Small intestine (tissue), 7 donors: ENCODE data around the gene FAM180B. TPM values are rescaled to one million over a fixed set of nuclear protein-coding genes. Genes with fewer than 3 reads are reported as not detected.

Source experiments
- DNase-seq, 2 donors: peaks; one replicate each; pipeline versions ENCODE4 v3.0.0 to v3.0.0-alpha.2; 2013
- FAIRE-seq: peaks from 2 replicates; lab custom pipeline; 2012; peaks lifted over from hg19 to GRCh38; lab: Jason Lieb, UNC
- H3K27ac ChIP-seq, 3 donors: one replicate each; pipeline ENCODE4 v1.5.1; 2013; ENCODE audit warnings: low read length in 2 of 3, mild to moderate bottlenecking in 2 of 3, control low read depth in 1 of 3, inconsistent platforms in 1 of 3, low read depth in 1 of 3, moderate library complexity in 1 of 3
- H3K27me3 ChIP-seq, 3 donors: one replicate each; pipeline ENCODE4 v1.6.1; 2013; ENCODE audit warnings: low read length in 3 of 3, inconsistent platforms in 1 of 3; ENCODE audit not compliant: control insufficient read depth in 3 of 3, insufficient read depth in 3 of 3
- H3K36me3 ChIP-seq, 3 donors: one replicate each; pipeline ENCODE4 v1.6.1; 2013; ENCODE audit warnings: low read length in 3 of 3, inconsistent platforms in 1 of 3, low read depth in 1 of 3, mild to moderate bottlenecking in 1 of 3, moderate library complexity in 1 of 3; ENCODE audit not compliant: control insufficient read depth in 3 of 3, insufficient read depth in 2 of 3
- H3K4me1 ChIP-seq, 3 donors: one replicate each; pipeline ENCODE4 v1.6.1; 2013; ENCODE audit warnings: low read length in 2 of 3, inconsistent platforms in 1 of 3, low read depth in 1 of 3, mild to moderate bottlenecking in 1 of 3, moderate library complexity in 1 of 3; ENCODE audit not compliant: control insufficient read depth in 3 of 3, insufficient read depth in 2 of 3
- H3K4me3 ChIP-seq, 3 donors: one replicate each; pipeline ENCODE4 v1.5.1; 2013; ENCODE audit warnings: low read length in 3 of 3, control low read depth in 1 of 3, inconsistent platforms in 1 of 3, low read depth in 1 of 3, mild to moderate bottlenecking in 1 of 3, moderate library complexity in 1 of 3
- H3K9me3 ChIP-seq, 2 donors: one replicate each; pipeline ENCODE4 v1.6.1; 2013; ENCODE audit warnings: low read depth in 1 of 2, low read length in 1 of 2; ENCODE audit not compliant: control insufficient read depth in 2 of 2, insufficient read depth in 1 of 2
- WGBS, 3 donors: extraction: QIAGEN DNeasy Blood & Tissue Kit; methylation state at CpG; one replicate each; pipeline ENCODE4 v1.1.7; 2013; 5-methylcytosine and 5-hydroxymethylcytosine counted together
- polyA plus RNA-seq, 4 donors: library from polyadenylated mRNA; stranded (reverse) in 3 of 4; unstranded in 1 of 4; fragments of 200-250 nt in 3 of 4; fragments of 120-200 nt in 1 of 4; gene quantifications; one replicate each; pipeline versions ENCODE4 v1.2.1 to v1.2.3, GENCODE V29; 2013
- donor health status: healthy with polysubstance abuse.
- donor health status: control.
- donor health status: control.
- donor health status: Bipolar disorder and iron deficiency.
- donor health status: healthy.

The FAM180B gene
- polyA plus RNA-seq, 4 donors, result 0.10 to 0.15 TPM; not detected in 2

DNA sequence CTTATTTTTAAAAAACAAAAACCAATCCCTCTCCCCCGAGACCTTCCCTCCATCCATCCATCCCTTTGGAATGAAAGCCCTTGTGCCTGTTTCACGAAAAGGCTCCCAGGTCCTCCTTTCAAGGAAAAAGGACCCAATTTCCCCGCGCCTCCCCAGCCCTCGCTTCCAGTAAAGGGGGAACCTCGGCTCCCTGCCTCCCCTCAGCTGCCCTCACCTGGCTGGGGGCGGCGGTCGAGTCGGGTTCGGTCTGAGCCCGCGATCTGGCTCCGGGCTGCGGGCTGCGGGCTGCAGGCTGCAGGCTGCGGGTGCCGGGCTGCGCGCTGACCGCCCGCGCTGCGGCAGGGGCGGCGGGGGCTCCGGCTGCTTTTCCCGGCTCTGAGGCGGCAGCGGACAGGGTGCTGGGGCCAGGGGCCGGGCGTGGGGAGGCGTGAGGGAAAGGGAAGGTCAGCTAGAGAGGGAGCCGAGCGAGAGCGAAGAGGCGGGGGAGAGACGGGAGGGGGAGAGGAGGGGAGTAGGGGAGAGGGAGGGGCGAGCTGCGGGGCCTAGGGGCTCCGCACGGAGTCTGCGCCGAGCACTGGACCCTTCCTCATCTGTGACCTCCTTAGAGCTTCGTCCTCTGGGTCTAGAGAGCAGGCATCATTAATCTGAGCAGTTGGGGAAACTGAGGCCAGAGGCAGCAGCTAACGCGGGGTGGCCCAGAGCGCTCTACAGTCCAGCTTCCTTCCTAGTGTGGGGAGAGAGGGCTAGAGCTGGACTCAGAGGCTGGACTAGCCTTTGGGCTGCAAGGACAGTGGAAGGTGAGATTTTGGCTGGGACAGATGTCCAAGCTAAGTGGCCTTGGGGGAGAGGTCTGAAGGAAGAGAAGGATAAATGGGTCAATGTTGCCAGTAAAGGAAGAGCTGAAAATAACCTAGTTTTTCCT, 7.7 kb downstream of the FAM180B start, which contains the start of gene C1QTNF4:
Gene C1QTNF4 (minus strand): TSS at position 478 of the 922 bp plus-strand sequence. CDS start 3,601 bp downstream, outside the sequence.
- Histone ChIP-seq H3K27me3 (peaks cover 0 to 40% (median 10%) of the 10 kb centered on the region in 3 donors), H3K4me3 (peak within 1 kb of the TSS in 2 of 3 donors; percentile 26 to 29)

DNA sequence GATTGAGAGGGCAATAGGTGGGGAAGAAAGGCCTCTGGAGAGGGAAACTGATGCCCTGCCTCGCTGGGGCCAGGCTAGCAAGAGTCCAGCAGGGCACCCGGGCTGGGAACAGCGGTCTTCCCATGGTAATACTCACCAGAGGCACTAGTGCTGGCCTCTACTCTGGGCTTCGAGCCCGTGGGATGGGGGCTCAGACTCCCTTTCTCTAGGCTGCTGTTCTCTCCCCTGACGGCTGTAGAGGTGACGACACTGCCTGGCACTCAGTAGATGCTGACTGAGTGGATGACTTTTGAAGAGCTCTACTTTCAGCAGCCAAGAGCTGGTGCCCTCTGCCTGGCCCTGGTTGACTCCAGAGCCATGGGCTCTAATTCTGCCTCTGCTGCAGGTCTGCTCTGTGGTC, 8.6 kb downstream of the FAM180B start:
- H3K4me1 ChIP-seq, result peaks cover 0 to 9% (median 0%) of the 10 kb centered on the region in 3 donors
- no peak overlapping the region for H3K27ac ChIP-seq
- FAIRE-seq (no peak), DNase-seq (no peak)
- peaks cover 0 to 1% (median 0%) of the 10 kb centered on the region in 3 donors for H3K36me3 ChIP-seq
- no peak overlapping the region for H3K4me3 ChIP-seq
- peaks cover 0 to 40% (median 10%) of the 10 kb centered on the region in 3 donors for H3K27me3 ChIP-seq
- H3K9me3 ChIP-seq, result no peaks in the 10 kb centered on the region
- WGBS, 3 donors, result 60 to 70% (median 65%) methylated on average over 7 of the region's 7 CpGs

More for the DNA sequence above, 7.7 kb downstream of the FAM180B start, which contains the start of gene C1QTNF4:
- 3 to 4% (median 4%) methylated on average over 43 to 48 of the region's 48 CpGs for WGBS, 3 donors
- FAIRE-seq (no peak), DNase-seq (peak in 1 of 2 donors; percentile 28)
- no peaks in the 10 kb centered on the region for H3K9me3 ChIP-seq
- H3K36me3 ChIP-seq, result no peaks in the 10 kb centered on the region
- no peak within 1 kb of the TSS for H3K27ac ChIP-seq
- H3K4me1 ChIP-seq, result peaks cover 0 to 11% (median 0%) of the 10 kb centered on the region in 3 donors

DNA sequence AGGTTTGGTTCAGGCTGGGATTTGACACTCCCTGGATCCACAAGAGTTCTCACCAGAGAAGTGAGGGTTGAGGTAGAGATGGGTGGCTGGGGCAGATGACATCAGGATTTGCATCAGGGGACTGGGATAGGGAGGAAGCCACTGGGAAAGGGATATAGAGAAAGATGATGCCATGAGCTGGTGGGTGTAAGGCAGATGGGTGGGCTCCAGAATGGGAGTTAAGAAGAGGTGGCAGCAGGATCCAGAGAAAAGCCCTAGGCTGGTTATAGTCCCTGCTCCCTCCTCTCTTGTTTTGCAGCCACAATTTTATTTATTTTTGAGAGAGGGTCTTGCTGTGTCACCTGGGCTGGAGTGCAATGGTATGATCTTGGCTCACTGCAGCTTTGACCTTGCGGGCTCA, 9.5 kb downstream of the FAM180B start:
- FAIRE-seq (no peak), DNase-seq (no peak)
- 98 to 100% (median 100%) methylated on average over 1 of the region's 1 CpG for WGBS, 3 donors
- Histone ChIP-seq H3K36me3 (peaks cover 0 to 2% (median 0%) of the 10 kb centered on the region in 3 donors), H3K27me3 (peaks cover 0 to 40% (median 10%) of the 10 kb centered on the region in 3 donors), H3K9me3 (no peaks in the 10 kb centered on the region), H3K4me3 (no peak overlapping the region), H3K4me1 (peaks cover 0 to 9% (median 0%) of the 10 kb centered on the region in 3 donors), H3K27ac (no peak overlapping the region)

DNA sequence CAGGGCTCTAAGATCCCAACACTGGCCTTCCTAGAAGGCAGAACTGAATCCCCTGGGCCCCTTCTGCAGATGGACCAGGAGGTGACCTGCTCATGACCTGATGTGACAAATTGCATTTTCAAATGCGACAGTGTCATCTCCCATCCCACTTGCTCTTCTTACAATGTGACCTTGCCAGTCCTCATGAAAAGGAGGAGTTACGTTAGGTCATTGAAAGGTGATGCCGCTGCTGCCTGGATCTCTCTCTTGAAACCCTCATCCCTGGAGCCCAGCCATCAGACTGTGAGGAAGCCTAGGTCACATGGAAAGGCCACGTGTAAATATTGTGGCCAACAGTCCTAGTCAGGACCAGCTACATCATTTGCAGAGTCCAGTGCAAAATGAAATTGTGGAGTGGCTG, 13.4 kb downstream of the FAM180B start:
- Histone ChIP-seq H3K27me3 (peaks cover 0 to 6% (median 0%) of the 10 kb centered on the region in 3 donors), H3K4me1 (no peaks in the 10 kb centered on the region), H3K4me3 (no peak overlapping the region), H3K9me3 (no peaks in the 10 kb centered on the region), H3K27ac (no peak overlapping the region), H3K36me3 (peaks cover 0 to 2% (median 0%) of the 10 kb centered on the region in 3 donors)
- FAIRE-seq (no peak), DNase-seq (no peak)
- 76 to 89% (median 87%) methylated on average over 4 of the region's 4 CpGs for WGBS, 3 donors

DNA sequence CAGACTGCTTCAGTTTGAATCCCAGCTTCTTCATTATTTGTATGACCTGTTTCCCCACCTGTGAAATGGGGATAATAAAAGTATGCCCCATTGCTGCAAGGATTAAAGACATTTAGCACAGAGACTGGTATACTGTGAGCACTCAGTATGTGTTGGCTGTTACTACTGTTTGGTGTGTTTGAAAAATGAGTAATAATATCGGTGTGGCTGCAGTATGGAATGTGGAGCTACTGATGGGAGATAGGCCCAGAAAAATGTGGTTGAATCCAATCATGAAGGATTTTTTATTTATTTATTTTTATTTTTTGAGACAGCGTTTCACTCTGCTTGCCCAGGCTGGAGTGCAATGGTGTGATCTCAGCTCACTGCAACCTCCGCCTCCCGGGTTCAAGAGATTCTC, 16.8 kb downstream of the FAM180B start:
- H3K4me3 ChIP-seq, result no peak overlapping the region
- DNase-seq (no peak), FAIRE-seq (no peak)
- no peaks in the 10 kb centered on the region for H3K4me1 ChIP-seq
- H3K27me3 ChIP-seq, result no peaks in the 10 kb centered on the region
- H3K9me3 ChIP-seq, result no peaks in the 10 kb centered on the region
- H3K27ac ChIP-seq, result no peak overlapping the region
- 93 to 96% (median 94%) methylated on average over 4 of the region's 4 CpGs for WGBS, 3 donors
- H3K36me3 ChIP-seq, result peaks cover under 1 to 5% (median 2%) of the 10 kb centered on the region in 3 donors

DNA sequence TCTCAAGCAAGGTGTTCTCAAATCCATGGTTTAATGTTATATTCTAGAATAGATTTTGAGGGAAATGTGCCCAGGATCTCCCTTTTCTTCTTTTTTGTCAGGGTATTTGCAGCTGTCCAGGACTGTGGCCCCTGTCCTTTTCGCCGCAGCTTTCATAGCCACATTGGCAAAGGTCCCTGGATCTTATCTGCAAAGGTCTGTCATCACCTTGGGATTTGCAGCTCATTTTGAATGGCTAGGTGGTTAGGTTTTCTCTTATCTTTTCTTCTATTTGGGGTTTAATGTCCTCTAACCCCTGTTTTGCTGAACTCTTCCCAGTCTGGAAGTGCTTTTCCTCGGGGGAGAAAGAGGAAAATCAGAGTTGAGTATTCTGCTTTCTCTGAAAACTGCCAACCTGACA, 19.4 kb downstream of the FAM180B start:
- Histone ChIP-seq H3K36me3 (peaks cover 2 to 11% (median 4%) of the 10 kb centered on the region in 3 donors), H3K4me1 (no peaks in the 10 kb centered on the region), H3K27me3 (no peaks in the 10 kb centered on the region), H3K4me3 (no peak overlapping the region), H3K9me3 (no peaks in the 10 kb centered on the region), H3K27ac (no peak overlapping the region)
- no peak for FAIRE-seq
- WGBS, 3 donors, result 89 to 91% (median 89%) methylated on average over 3 of the region's 3 CpGs
- no peak for DNase-seq

DNA sequence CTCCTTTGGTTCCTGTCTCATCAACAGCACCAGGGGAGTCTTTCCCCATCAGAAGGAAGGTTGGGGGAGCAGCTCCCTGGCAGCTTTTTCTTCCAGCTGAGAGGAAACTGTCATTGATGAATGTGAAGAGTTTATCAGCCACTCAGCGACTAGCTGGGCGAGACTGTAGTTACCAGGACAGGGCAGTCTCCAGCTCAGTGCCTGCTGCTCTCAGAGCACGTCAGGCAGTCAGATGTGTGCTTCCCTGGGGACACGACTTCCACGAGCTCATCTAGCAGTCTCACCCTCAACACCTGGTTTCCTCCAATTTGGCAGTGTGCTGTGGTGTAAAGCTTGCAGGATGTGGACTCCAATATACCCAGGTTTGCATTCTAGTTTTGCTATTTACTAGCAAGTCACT, 20.3 kb downstream of the FAM180B start:
- no peak for DNase-seq
- Histone ChIP-seq H3K27ac (no peak overlapping the region), H3K4me1 (no peaks in the 10 kb centered on the region), H3K36me3 (peaks cover 2 to 16% (median 4%) of the 10 kb centered on the region in 3 donors), H3K27me3 (no peaks in the 10 kb centered on the region), H3K9me3 (no peaks in the 10 kb centered on the region), H3K4me3 (no peak overlapping the region)
- 63 to 72% (median 65%) methylated on average over 5 of the region's 5 CpGs for WGBS, 3 donors
- FAIRE-seq, result no peak

DNA sequence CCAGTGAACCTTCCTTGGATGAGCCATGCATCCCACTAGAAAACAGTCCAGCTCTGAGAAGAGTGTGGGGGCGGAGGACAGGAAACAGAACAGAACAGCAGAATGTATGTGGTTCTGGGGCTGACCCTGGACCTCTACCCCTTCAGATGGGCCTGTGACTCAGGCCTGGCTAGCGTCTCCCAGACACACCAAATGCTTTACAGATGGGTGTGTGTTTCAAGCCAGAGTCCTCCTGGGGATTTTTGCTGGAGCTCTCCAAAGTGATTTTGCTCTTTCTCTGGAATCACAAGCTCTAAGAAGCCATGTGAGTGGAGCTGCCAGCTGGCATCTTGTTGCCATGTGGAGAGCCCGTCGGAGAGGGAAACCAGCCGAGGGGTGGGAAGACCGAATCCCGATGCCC, 20.9 kb downstream of the FAM180B start:
- WGBS, 3 donors, result 81 to 92% (median 90%) methylated on average over 7 of the region's 7 CpGs
- FAIRE-seq (no peak), DNase-seq (no peak)
- H3K27ac ChIP-seq, result no peak overlapping the region
- no peaks in the 10 kb centered on the region for H3K9me3 ChIP-seq
- H3K27me3 ChIP-seq, result no peaks in the 10 kb centered on the region
- H3K36me3 ChIP-seq, result peaks cover 2 to 16% (median 4%) of the 10 kb centered on the region in 3 donors
- H3K4me1 ChIP-seq, result no peaks in the 10 kb centered on the region
- no peak overlapping the region for H3K4me3 ChIP-seq
